OCI-LY1 (cell line): ENCODE data around the gene GNL3L.
"Not testable (repeated sequence)": the region's sequence is repeated elsewhere in the genome, so short reads cannot be mapped to it uniquely, and the experiment has no call there.

Source experiments
- H2AFZ ChIP-seq: fragments of 200-600 bp; sonication (generic), shearing (Covaris generic); 2 replicates; pipeline ENCODE4 v1.6.0; 2014; ENCODE audit warnings: antibody characterized with exemption, mild to moderate bottlenecking, low read length
- H3F3A ChIP-seq: fragments of 200-600 bp; sonication (generic), shearing (Covaris generic); 2 replicates; pipeline ENCODE4 v1.6.0; 2014; ENCODE audit warnings: mild to moderate bottlenecking, antibody characterized with exemption, low read length, moderate library complexity; ENCODE audit not compliant: insufficient read depth
- H3K27ac ChIP-seq: fragments of 200-600 bp; sonication (generic); 2 replicates; pipeline ENCODE4 v1.5.1; 2014; ENCODE audit warnings: low read length, mixed run types, mild to moderate bottlenecking, low read depth; ENCODE audit not compliant: poor library complexity, severe bottlenecking
- H3K27me3 ChIP-seq: fragments of 200-600 bp; sonication (generic); 2 replicates; pipeline ENCODE4 v1.6.0; 2014; ENCODE audit warnings: antibody characterized with exemption, mild to moderate bottlenecking, low read length, moderate library complexity; ENCODE audit not compliant: insufficient read depth
- H3K36me3 ChIP-seq: fragments of 200-600 bp; sonication (generic); 2 replicates; pipeline ENCODE4 v1.6.1; 2014; ENCODE audit warnings: mild to moderate bottlenecking, antibody characterized with exemption, low read length, moderate library complexity, mixed read lengths; ENCODE audit not compliant: insufficient read depth
- H3K4me1 ChIP-seq: fragments of 200-600 bp; sonication (generic); 2 replicates; pipeline ENCODE4 v1.5.1; 2014; ENCODE audit warnings: mild to moderate bottlenecking, low read length, moderate library complexity; ENCODE audit not compliant: insufficient read depth, severe bottlenecking
- H3K4me2 ChIP-seq: fragments of 200-600 bp; sonication (generic), shearing (Covaris generic); 2 replicates; pipeline ENCODE4 v1.6.1; 2014; ENCODE audit warnings: low read length
- H3K4me3 ChIP-seq: fragments of 200-600 bp; sonication (generic); 2 replicates; pipeline ENCODE4 v1.5.1; 2014; ENCODE audit warnings: low read length, low read depth, mild to moderate bottlenecking, mixed read lengths; ENCODE audit not compliant: poor library complexity, severe bottlenecking
- H3K79me2 ChIP-seq: fragments of 200-600 bp; shearing (Covaris generic); 2 replicates; pipeline ENCODE4 v1.6.1; 2016; ENCODE audit warnings: mixed run types, low read length, mixed read lengths; ENCODE audit not compliant: insufficient read depth
- H3K9ac ChIP-seq: fragments of 200-600 bp; sonication (generic), shearing (Covaris generic); 2 replicates; pipeline ENCODE4 v1.6.1; 2014; ENCODE audit warnings: mild to moderate bottlenecking, low read length, mixed read lengths
- H3K9me2 ChIP-seq: fragments of 200-600 bp; sonication (generic), shearing (Covaris generic); 2 replicates; pipeline ENCODE4 v1.6.1; 2014; ENCODE audit warnings: low read depth, mild to moderate bottlenecking, low read length, mixed read lengths
- H3K9me3 ChIP-seq: fragments of 200-600 bp; shearing (Covaris generic); 2 replicates; pipeline ENCODE4 v1.6.1; 2014; ENCODE audit warnings: low read length, mixed read lengths
- H4K20me1 ChIP-seq: fragments of 200-600 bp; sonication (generic), shearing (Covaris generic); 2 replicates; pipeline ENCODE4 v1.6.0; 2016; ENCODE audit warnings: mild to moderate bottlenecking, low read length; ENCODE audit not compliant: insufficient read depth
- EZH2 ChIP-seq: fragments of 200-600 bp; sonication (generic), shearing (Covaris generic); IDR thresholded peaks from 2 replicates; pipeline ENCODE4 v1.8.0; 2017; ENCODE audit warnings: borderline replicate concordance, mixed run types, mild to moderate bottlenecking, antibody characterized with exemption, low read length, moderate library complexity, mixed read lengths
- TF ChIP-seq, protein P1 (sequence below): fragments of 200-600 bp; sonication (generic), shearing (Covaris generic); IDR thresholded peaks from 2 replicates; pipeline ENCODE4 v1.5.1; 2017; ENCODE audit warnings: mild to moderate bottlenecking, antibody characterized with exemption, low read length, moderate library complexity, mixed read lengths

GNL3L gene

DNA sequence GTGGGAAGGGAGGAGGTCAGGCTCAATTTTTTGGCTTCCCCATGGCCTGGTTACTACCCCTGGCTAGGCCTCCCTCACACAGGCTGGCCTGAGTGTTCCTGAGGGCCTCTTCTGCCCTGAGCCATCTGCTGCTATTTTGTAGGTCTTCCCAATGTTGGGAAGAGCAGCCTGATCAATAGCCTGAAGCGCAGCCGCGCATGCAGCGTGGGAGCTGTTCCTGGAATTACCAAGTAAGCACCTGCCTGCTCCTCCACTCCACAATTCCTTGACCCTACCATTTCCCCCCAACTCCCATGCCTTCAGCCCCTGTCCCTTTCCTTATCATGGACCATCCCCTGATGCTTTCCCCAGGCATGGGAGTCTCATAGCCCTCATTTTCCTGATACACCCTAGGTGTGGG lies 20.8 kb downstream of the GNL3L start:
- no peaks in the 10 kb centered on the region for H3K9me3 ChIP-seq
- no peak overlapping the region for H3K27ac ChIP-seq
- no peaks in the 10 kb centered on the region for H3K79me2 ChIP-seq
- H3K4me3 ChIP-seq: no peak overlapping the region
- no peaks in the 10 kb centered on the region for H4K20me1 ChIP-seq
- H3K27me3 ChIP-seq: no peaks in the 10 kb centered on the region
- H2AFZ ChIP-seq: no peak overlapping the region
- peaks cover 82% of the 10 kb centered on the region for H3K36me3 ChIP-seq
- H3K4me2 ChIP-seq: no peak overlapping the region
- H3K9me2 ChIP-seq: no peaks in the 10 kb centered on the region
- H3K4me1 ChIP-seq: no peaks in the 10 kb centered on the region
- no peaks in the 10 kb centered on the region for H3F3A ChIP-seq
- TF ChIP-seq, protein P1, sequence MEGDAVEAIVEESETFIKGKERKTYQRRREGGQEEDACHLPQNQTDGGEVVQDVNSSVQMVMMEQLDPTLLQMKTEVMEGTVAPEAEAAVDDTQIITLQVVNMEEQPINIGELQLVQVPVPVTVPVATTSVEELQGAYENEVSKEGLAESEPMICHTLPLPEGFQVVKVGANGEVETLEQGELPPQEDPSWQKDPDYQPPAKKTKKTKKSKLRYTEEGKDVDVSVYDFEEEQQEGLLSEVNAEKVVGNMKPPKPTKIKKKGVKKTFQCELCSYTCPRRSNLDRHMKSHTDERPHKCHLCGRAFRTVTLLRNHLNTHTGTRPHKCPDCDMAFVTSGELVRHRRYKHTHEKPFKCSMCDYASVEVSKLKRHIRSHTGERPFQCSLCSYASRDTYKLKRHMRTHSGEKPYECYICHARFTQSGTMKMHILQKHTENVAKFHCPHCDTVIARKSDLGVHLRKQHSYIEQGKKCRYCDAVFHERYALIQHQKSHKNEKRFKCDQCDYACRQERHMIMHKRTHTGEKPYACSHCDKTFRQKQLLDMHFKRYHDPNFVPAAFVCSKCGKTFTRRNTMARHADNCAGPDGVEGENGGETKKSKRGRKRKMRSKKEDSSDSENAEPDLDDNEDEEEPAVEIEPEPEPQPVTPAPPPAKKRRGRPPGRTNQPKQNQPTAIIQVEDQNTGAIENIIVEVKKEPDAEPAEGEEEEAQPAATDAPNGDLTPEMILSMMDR: no peak
- no peak overlapping the region for H3K9ac ChIP-seq

DNA sequence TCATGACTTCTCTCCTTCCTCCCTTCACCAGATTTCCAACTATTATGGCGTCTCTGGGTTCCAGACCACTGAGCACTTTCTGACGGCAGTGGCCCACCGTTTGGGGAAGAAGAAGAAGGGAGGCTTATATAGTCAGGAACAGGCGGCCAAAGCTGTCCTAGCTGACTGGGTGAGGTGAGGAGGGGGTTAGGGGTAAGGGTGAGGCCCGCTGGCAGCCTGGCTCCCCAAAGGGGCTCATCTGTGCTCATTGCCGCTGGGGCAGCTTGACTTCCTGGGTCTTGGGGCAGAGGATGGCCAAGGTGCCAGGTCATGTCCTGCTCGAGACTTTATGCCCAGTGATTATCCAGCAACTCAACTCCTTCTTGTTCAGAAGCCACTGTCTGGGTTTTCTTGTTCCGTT lies 21.8 kb downstream of the GNL3L start:
- Histone ChIP-seq H3K4me3 (no peak overlapping the region), H3K79me2 (no peaks in the 10 kb centered on the region), H3K4me1 (no peaks in the 10 kb centered on the region), H4K20me1 (no peaks in the 10 kb centered on the region), H2AFZ (no peak overlapping the region), H3K4me2 (no peak overlapping the region), H3K27ac (no peak overlapping the region), H3F3A (no peaks in the 10 kb centered on the region), H3K9me3 (no peaks in the 10 kb centered on the region), H3K27me3 (no peaks in the 10 kb centered on the region), H3K9me2 (no peaks in the 10 kb centered on the region), H3K36me3 (peaks cover 87% of the 10 kb centered on the region), H3K9ac (no peak overlapping the region)
- TF ChIP-seq, protein P1: no peak
- no peak for TF ChIP-seq EZH2

DNA sequence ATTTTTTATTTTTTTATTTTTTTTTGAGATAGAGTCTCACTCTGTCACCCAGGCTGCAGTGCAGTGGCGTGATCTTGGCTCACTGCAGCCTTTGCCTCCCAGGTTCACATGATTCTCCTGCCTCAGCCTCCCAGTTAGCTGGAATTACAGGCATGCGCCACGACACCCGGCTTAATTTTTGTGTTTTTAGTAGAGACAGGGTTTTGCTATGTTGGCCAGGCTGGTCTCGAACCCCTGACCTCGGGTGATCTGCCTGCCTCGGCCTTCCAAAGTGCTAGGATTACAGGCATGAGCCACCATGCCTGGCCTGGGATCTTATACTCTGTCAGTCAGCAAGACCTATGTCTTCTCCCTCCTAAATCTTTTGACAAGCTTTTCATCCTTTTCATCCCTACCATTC lies 25.0 kb downstream of the GNL3L start:
- peaks cover 79% of the 10 kb centered on the region for H3K36me3 ChIP-seq
- H3K27me3 ChIP-seq, H3K9ac ChIP-seq, H3K9me2 ChIP-seq, H3K4me2 ChIP-seq, H3F3A ChIP-seq, H4K20me1 ChIP-seq, H3K4me3 ChIP-seq, H3K4me1 ChIP-seq, H3K79me2 ChIP-seq, H3K9me3 ChIP-seq, H3K27ac ChIP-seq, H2AFZ ChIP-seq: not testable (repeated sequence)

DNA sequence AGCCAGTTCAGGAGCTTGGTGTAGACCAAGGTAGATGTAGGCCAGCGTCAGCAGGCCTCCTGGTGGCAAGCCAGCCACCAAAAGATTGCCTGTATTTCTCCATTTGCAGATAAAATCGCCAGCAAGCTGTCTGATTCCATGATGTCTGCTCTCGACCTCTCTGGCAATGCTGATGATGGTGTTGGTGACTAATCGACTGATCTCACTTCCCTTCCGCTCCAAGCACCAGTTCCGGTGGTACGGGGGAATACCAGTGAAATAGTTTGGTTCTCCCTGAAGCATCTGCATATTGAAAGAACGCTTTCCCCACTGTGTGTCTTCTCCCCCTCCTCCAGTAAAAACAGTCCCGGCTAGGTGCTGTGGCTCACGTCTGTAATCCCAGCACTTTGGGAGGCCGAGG lies 30.4 kb downstream of the GNL3L start:
- no peak for TF ChIP-seq EZH2
- TF ChIP-seq, protein P1: no peak
- Histone ChIP-seq H3K9me2 (no peaks in the 10 kb centered on the region), H3K4me3 (no peak overlapping the region), H3K36me3 (peaks cover 68% of the 10 kb centered on the region), H2AFZ (no peak overlapping the region), H3F3A (no peaks in the 10 kb centered on the region), H4K20me1 (no peaks in the 10 kb centered on the region), H3K27me3 (no peaks in the 10 kb centered on the region), H3K4me1 (no peaks in the 10 kb centered on the region), H3K27ac (no peak overlapping the region), H3K9ac (no peak overlapping the region), H3K9me3 (no peaks in the 10 kb centered on the region), H3K4me2 (no peak overlapping the region), H3K79me2 (no peaks in the 10 kb centered on the region)
